ENCODE results near the gene FIP1L1.

FIP1L1 gene

DNA sequence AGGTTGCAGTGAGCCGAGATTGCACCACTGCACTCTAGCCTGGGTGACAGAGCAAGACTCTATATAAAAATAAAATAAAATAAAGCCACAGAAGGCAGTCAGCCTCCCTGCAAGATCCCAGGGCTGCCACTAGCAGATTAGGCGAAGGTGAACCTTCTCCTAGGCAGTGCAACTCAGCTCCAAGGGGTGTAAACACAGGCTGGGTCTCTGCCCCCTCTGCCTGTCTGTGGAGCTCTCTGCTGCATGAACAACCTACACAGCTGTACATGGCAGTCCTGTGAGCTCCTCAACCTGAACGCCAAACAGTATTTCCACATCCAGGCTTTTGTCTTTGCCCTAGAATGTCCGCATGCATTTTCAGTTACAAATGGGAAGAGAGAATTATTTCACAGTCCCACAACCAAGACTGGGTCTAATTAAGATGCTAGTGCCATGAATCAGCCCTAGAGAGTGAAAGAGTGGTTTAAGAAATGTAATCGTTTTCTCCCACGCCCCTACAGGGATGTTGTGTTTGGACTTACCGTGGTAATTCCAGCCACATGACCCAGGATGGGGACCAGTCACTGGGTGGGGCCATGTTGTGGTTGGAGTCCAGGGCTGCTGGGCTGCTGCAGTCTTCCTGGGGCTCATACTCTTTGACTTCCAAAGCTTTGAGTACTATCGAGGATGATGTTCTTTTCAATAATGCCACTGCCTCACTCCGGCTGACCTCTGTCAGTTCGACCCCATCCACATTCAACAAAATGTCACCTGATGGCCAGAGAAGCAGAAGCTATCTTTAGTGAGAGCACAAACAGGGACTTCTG is 99.0 kb downstream of the FIP1L1 start:
- DNase-seq (ENCODE audit: low spot score): no peak

GRCh38 chr4:53477038-53477565 is 99.7 kb downstream of the FIP1L1 start:
- DNase-seq (ENCODE audit: low spot score): no peak

GRCh38 chr4:53477636-53478035 is 100.2 kb downstream of the FIP1L1 start:
- DNase-seq (ENCODE audit: low spot score): no peak

DNA sequence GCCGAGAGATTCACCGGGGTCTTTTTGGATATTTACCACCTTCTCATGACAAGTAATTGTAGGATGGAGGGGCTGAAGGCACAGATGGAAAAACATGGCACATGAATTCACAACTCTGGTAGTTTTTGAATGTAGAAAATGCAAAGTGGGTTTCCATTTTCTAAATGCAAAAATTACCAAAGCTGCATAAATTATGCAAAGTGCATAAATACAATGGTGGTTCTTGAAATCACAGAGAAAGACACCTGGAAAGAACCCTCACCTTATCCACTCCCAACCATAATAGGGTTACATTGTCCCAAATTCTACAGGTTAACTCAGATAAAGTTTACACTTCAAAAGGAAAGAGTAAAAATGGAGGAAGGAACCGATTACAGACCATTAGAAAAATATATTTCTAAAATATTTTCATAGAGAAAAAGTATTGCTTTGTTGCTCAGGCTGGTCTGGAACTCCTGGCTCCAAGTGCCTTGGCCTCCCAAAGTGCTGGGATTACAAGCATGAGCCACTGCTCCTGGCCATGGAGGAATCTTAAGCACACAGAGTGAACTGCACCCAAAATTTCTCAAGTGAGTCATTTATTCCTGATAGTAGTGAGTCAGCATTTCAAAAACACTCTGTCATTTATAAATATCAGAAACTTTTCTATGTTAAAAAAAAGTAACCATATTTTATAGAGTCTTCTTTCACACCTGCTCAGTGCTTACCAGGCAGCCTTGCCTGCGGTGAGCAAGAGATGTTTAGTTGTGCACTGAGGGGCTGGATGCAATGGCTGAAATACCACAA is 101.4 kb downstream of the FIP1L1 start:
- peak; percentile 53 for DNase-seq (ENCODE audit: low spot score)

GRCh38 chr4:53479736-53480525 is 102.5 kb downstream of the FIP1L1 start:
- DNase-seq (ENCODE audit: low spot score): no peak

DNA sequence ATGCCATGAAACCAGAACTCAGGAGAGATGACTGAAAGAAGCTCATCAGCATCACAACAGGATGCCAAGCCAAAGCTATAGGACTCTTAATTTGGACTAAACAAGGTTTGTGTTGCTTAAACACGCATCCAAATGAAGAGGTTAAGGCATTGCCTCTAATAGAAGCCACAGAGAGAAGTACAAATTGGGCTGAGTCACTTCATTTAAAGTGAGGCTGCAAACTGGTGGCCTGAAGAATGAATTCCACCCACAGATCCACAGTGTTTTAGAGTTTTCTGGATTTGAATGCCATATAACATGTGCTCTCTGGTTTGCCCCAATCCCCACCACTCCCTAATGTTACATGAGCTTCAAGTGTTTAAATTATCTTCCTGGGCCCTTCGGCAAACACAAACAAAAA is 103.5 kb downstream of the FIP1L1 start:
- no peak for DNase-seq (ENCODE audit: low spot score)

GRCh38 chr4:53481586-53481985 is 104.1 kb downstream of the FIP1L1 start:
- DNase-seq (ENCODE audit: low spot score): no peak

- DNase-seq (ENCODE audit: low spot score): no peak
Observed at GRCh38 chr4:53483250-53483649, 105.8 kb downstream of the FIP1L1 start.

- DNase-seq (ENCODE audit: low spot score): no peak
Observed at GRCh38 chr4:53484911-53485657, 107.6 kb downstream of the FIP1L1 start.

DNA sequence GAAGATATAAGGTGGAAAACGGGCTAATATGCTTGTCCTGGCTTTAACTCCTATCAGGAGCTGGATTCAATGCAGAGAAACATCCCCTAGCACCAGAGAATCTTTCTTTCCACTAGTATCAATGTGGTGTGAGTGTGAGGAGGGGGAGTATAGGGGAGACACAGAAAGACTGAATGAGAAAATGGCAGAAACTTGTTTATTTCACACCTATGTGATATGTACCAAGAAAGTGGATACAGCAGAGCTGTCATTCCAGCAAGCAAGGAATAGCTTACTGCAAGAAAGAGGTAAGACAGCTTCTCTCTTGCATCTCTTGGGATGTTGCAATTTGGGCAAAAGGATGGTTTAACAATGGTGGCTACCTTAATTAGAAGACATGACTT is 108.2 kb downstream of the FIP1L1 start:
- DNase-seq (ENCODE audit: low spot score): no peak

DNA sequence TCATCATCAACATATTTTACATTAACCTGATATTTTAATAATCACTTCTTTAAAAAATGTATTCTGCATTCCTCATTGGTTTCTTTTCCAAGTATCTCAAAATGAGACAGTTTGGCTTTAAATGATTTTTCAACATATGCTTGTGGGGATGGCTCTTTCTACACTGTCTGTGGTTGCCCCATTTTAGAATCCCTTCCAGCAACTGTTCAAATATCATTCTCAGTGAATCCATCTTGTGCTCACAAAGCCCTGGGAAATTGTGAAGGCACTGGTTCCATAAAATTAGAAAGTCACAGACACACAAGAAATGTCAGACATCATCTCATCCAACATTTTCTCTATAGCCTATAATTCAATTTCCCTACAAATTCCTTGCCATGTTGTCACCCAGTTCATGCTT is 110.3 kb downstream of the FIP1L1 start:
- no peak for DNase-seq (ENCODE audit: low spot score)

- peak; percentile 66 for DNase-seq (ENCODE audit: low spot score)
Observed at GRCh38 chr4:53489279-53489889, 111.9 kb downstream of the FIP1L1 start.

DNA sequence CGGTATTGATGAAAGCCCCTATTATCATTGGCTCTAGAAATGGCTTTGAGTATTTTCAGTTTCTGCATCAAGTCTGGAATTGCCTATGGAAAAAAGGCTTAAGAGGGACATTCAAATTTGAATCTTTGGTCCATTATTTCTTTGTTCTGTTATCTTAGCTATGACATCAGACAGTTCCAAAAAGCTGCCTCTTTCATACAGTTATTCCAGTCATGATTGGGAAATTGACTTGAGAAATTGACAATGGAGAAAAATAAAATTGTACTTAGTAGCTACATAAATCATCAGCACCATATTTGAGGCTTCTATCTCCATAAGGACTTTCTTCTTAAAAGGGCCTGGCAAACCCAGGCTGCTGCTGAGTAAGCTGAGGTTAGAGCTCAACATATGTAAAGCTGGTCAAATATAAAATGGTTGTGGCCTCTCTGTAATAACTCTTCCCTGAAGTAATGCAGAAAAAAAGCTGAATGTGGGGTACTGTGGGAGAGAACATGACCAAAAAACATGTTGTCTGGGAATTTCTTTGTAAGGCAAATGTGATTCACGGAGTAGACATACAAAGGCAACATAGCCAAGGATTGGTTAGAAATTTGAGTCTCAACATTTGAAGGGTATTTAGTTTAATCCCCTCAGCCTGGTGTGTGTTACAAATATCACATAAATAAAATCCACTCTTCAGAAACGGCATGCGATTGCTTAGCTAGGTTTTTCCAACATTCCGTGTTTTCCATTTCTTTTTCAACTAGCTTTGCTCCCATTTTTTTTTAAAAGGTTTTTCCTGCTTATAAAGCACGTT is 112.9 kb downstream of the FIP1L1 start:
- no peak for DNase-seq (ENCODE audit: low spot score)

DNA sequence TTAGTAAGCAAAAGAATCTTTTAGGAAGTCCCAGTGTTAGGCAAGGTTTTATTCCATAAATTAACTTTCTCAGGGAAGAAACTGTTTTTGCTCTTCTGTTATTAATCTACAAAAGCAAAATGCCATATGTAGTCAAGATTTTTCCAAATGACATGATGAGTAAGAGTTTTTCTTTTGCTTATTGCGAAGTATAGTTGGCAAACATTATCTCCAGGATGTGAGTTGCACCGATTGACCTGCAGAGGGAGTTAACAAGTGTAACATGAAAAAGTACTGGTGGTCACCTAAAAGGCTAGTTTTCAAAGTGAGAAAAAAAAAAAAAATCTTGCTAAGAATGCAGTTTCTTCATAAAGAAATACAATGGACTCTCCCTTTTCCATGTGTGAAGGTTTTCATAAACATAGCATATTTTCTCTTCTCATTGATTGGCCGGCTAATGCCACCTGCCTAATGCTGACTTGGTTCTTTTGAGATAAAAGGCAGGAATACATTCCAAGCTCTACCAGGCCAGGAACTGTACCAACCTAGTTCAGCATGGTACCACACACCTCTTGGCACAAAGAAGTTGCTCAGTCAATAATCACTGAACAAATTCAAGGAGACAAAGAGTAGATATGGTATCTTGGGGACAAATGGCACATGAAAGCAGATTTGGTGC is 113.7 kb downstream of the FIP1L1 start:
- peak; percentile 77 for DNase-seq (ENCODE audit: low spot score)

DNA sequence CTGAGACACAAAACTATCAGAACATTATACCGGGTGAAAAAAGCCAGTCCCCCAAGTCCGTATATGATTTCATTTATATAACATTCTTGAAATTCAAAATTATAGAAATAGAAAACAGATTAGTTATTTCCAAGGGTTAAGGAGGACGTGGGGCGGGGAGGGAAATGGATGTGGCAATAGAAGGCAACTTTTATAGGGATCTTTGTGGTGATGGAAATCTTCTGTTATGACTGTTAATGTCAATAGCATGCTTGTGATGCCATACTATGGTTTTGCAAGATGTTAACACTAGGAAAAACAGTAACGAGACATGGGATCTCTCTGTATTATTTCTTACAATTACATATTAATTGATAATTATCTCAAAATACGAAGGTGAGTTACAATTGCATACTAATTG is 117.4 kb downstream of the FIP1L1 start:
- no peak for DNase-seq (ENCODE audit: low spot score)

- DNase-seq (ENCODE audit: low spot score): no peak
Observed at GRCh38 chr4:53497487-53498244, 120.2 kb downstream of the FIP1L1 start.

- DNase-seq (ENCODE audit: low spot score): no peak
Observed at GRCh38 chr4:53498706-53499105, 121.3 kb downstream of the FIP1L1 start.

DNA sequence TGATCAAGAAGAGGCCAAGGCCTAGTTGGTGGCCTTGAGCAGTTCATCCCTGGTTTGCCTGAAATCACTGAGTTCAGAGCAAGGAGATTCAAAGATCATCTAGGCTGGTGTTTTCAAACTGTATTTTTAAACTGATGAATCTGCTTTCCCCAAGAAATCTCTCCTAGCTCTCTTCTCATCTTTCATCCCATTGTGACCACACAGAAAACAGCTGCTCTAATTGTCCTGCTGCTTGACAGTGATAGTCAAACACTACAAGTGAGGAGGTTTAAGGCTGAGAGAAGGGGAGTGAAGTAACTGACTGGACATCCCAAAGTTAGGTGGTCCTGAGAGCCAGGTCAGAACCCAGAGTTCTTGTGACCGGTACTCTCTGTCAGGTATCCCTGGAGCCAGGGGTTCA is 122.3 kb downstream of the FIP1L1 start:
- no peak for DNase-seq (ENCODE audit: low spot score)

DNA sequence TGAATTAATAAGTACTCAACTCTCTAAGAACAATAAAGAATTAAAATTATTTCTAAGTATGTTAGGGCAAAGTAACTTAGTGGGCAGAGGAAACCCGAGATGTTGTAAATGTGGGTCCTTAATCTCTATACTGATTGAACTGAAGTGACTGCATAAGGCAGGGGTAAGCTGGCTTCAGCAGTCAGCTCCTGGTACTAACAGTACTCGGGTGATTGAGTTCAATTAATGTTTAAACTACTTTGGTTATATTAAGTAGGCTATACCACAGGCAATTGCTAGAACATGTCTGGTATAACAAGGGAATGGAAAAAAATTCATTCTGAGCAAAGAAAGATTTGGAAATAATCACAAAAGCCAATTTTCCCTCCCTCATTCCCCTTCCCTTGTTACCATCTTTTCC is 123.1 kb downstream of the FIP1L1 start:
- DNase-seq (ENCODE audit: low spot score): no peak

Data from RKO (cell line).